Liver (tissue), 9 donors: Measurements from ENCODE around the gene GFRA4. TPM values are rescaled to one million over a fixed set of nuclear protein-coding genes. Genes with fewer than 3 reads are reported as not detected.

Source experiments
- DNase-seq: peaks from one replicate; pipeline ENCODE4 v3.0.0-alpha.2; 2017; ENCODE audit warnings: low spot score
- H3K27ac ChIP-seq, 2 donors: one replicate each; pipeline ENCODE4 v1.7.0; 2013; ENCODE audit warnings: inconsistent platforms in 2 of 2, low read length in 2 of 2, control low read depth in 1 of 2, low read depth in 1 of 2, mild to moderate bottlenecking in 1 of 2
- H3K27me3 ChIP-seq, 4 donors: one replicate each; pipeline versions ENCODE4 v1.6.1 to v1.7.0; 2013; ENCODE audit warnings: low read length in 3 of 4, inconsistent platforms in 1 of 4, mild to moderate bottlenecking in 1 of 4, moderate library complexity in 1 of 4; ENCODE audit not compliant: control insufficient read depth in 4 of 4, insufficient read depth in 4 of 4
- H3K36me3 ChIP-seq, 4 donors: one replicate each; pipeline versions ENCODE4 v1.6.1 to v1.7.0; 2013; ENCODE audit warnings: low read length in 3 of 4, mild to moderate bottlenecking in 3 of 4, low read depth in 1 of 4, moderate library complexity in 1 of 4; ENCODE audit not compliant: control insufficient read depth in 4 of 4, insufficient read depth in 3 of 4
- H3K4me1 ChIP-seq, 4 donors: one replicate each; pipeline versions ENCODE4 v1.6.1 to v1.7.0; 2013; ENCODE audit warnings: low read length in 3 of 4, mild to moderate bottlenecking in 3 of 4, moderate library complexity in 1 of 4; ENCODE audit not compliant: control insufficient read depth in 4 of 4, insufficient read depth in 4 of 4
- H3K4me3 ChIP-seq, 3 donors: one replicate each; pipeline versions ENCODE4 v1.6.1 to v1.7.0; 2013; ENCODE audit warnings: low read length in 3 of 3, control low read depth in 1 of 3, low read depth in 1 of 3, mild to moderate bottlenecking in 1 of 3
- H3K9ac ChIP-seq, 2 donors: one replicate each; pipeline ENCODE4 v1.7.0; 2013; ENCODE audit warnings: low read length in 2 of 2, mild to moderate bottlenecking in 2 of 2, moderate library complexity in 2 of 2, control low read depth in 1 of 2, low read depth in 1 of 2
- H3K9me3 ChIP-seq, 4 donors: one replicate each; pipeline versions ENCODE4 v1.6.1 to v1.7.0; 2013; ENCODE audit warnings: low read length in 3 of 4; ENCODE audit not compliant: control insufficient read depth in 4 of 4
- FOXA1 ChIP-seq: IDR thresholded peaks from 2 replicates; pipeline ENCODE4 v1.6.1; 2016; ENCODE audit warnings: antibody characterized with exemption
- FOXA2 ChIP-seq: IDR thresholded peaks from 2 replicates; pipeline ENCODE4 v1.6.1; 2016; ENCODE audit warnings: antibody characterized with exemption
- GABPA ChIP-seq, 2 donors: IDR thresholded peaks in 1 of 2; conservative IDR thresholded peaks in 1 of 2; 2 replicates each; pipeline ENCODE4 v1.6.1; 2016; ENCODE audit warnings: antibody characterized with exemption in 2 of 2, mild to moderate bottlenecking in 1 of 2, moderate library complexity in 1 of 2
- HNF4A ChIP-seq, 2 donors: conservative IDR thresholded peaks; 2 replicates each; pipeline ENCODE4 v1.6.1; 2016; ENCODE audit warnings: antibody characterized with exemption in 2 of 2, mild to moderate bottlenecking in 2 of 2
- JUND ChIP-seq, 2 donors: IDR thresholded peaks; 2 replicates each; pipeline ENCODE4 v1.6.1; 2016; ENCODE audit warnings: antibody characterized with exemption in 2 of 2
- NR2F2 ChIP-seq: IDR thresholded peaks from 2 replicates; pipeline ENCODE4 v1.6.1; 2016; ENCODE audit warnings: antibody characterized with exemption
- RAD21 ChIP-seq, 2 donors: IDR thresholded peaks; 2 replicates each; pipeline ENCODE4 v1.6.1; 2016; ENCODE audit warnings: antibody characterized with exemption in 2 of 2, mild to moderate bottlenecking in 2 of 2
- RXRA ChIP-seq, 2 donors: IDR thresholded peaks; 2 replicates each; pipeline ENCODE4 v1.6.1; 2017 to 2018; ENCODE audit warnings: antibody characterized with exemption in 2 of 2, mild to moderate bottlenecking in 1 of 2
- SP1 ChIP-seq: IDR thresholded peaks from 2 replicates; pipeline ENCODE4 v1.6.1; 2018; ENCODE audit warnings: antibody characterized with exemption, mild to moderate bottlenecking
- TAF1 ChIP-seq: conservative IDR thresholded peaks from 2 replicates; pipeline ENCODE4 v1.6.1; 2016; ENCODE audit warnings: antibody characterized with exemption, mild to moderate bottlenecking
- YY1 ChIP-seq: IDR thresholded peaks from 2 replicates; pipeline ENCODE4 v1.6.1; 2016; ENCODE audit warnings: antibody characterized with exemption, mild to moderate bottlenecking
- WGBS: extraction: QIAGEN DNeasy Blood & Tissue Kit; methylation state at CpG from one replicate; pipeline ENCODE4 v1.1.7; 2013; 5-methylcytosine and 5-hydroxymethylcytosine counted together
- polyA plus RNA-seq, 2 donors: library from polyadenylated mRNA; stranded (reverse) in 1 of 2; unstranded in 1 of 2; fragments of 200-250 nt in 1 of 2; fragments of >200 nt in 1 of 2; fragmentation: Nextera tagmentation in 1 of 2; extraction: Ambion mirVana in 1 of 2; gene quantifications; one replicate each; pipeline versions ENCODE4 v1.2.1 to v1.2.3, GENCODE V29; 2013 to 2015
- total RNA-seq, 2 donors: library from RNA; depleted of rRNA; stranded (reverse); fragments of >200 nt; gene quantifications; one replicate each; pipeline ENCODE4 v1.2.3, GENCODE V29; 2014
- TF ChIP-seq, protein P1 (sequence below): fragments of 150-350 bp; IDR thresholded peaks from 2 replicates; pipeline ENCODE4 v1.5.1; 2017; ENCODE audit warnings: improper control_type of control experiment, low read depth, low read length; ENCODE audit not compliant: missing input control
- TF ChIP-seq, protein P2 (sequence below): IDR thresholded peaks from 2 replicates; pipeline ENCODE4 v1.6.1; 2016; ENCODE audit warnings: antibody characterized with exemption
- TF ChIP-seq, protein P3 (sequence below): IDR thresholded peaks from 2 replicates; pipeline ENCODE4 v1.6.1; 2016; ENCODE audit warnings: antibody characterized with exemption
- TF ChIP-seq, protein P4 (sequence below): IDR thresholded peaks from 2 replicates; pipeline ENCODE4 v1.6.1; 2016; ENCODE audit warnings: antibody characterized with exemption, mild to moderate bottlenecking
- TF ChIP-seq, protein P5 (sequence below): IDR thresholded peaks from 2 replicates; pipeline ENCODE4 v1.6.1; 2016; ENCODE audit warnings: antibody characterized with exemption
- donor health status: healthy.
- donor health status: healthy.
- donor health status: healthy.
- donor health status: healthy.
- donor health status: healthy.

Gene GFRA4
- total and polyA plus RNA-seq, 4 donors: not detected

DNA sequence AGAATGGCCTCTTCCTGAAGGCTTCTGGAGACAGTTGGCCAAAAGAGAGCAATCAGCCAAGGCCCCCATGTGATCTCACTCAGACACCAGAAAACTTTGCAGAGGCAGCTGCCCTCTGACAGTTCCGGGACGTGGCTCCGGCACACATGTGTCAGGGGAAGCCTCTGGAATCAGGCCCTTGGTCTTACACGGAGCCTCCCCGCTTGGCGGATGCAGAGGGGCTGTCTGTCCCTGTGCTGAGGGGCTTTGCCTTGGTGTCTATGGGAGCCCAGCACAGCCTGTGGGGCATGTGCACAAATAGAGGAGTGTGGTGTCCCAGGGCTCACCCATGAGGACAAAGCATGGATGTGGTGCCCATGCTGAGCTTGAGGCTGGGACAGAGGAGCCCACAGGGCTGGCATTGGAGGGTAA lies 35.4 kb upstream of the GFRA4 start:
- H3K27ac ChIP-seq: no peak overlapping the region
- no peaks in the 10 kb centered on the region for H3K36me3 ChIP-seq
- H3K27me3 ChIP-seq: no peaks in the 10 kb centered on the region
- 86% methylated on average over 6 of the region's 6 CpGs for WGBS
- peaks cover 0 to 3% (median 0%) of the 10 kb centered on the region in 4 donors for H3K9me3 ChIP-seq
- DNase-seq: no peak
- no peaks in the 10 kb centered on the region for H3K4me1 ChIP-seq
- H3K4me3 ChIP-seq: no peak overlapping the region
- TF ChIP-seq, protein P1, sequence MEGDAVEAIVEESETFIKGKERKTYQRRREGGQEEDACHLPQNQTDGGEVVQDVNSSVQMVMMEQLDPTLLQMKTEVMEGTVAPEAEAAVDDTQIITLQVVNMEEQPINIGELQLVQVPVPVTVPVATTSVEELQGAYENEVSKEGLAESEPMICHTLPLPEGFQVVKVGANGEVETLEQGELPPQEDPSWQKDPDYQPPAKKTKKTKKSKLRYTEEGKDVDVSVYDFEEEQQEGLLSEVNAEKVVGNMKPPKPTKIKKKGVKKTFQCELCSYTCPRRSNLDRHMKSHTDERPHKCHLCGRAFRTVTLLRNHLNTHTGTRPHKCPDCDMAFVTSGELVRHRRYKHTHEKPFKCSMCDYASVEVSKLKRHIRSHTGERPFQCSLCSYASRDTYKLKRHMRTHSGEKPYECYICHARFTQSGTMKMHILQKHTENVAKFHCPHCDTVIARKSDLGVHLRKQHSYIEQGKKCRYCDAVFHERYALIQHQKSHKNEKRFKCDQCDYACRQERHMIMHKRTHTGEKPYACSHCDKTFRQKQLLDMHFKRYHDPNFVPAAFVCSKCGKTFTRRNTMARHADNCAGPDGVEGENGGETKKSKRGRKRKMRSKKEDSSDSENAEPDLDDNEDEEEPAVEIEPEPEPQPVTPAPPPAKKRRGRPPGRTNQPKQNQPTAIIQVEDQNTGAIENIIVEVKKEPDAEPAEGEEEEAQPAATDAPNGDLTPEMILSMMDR: no peak
- TF ChIP-seq FOXA1 (no peak), FOXA2 (no peak), HNF4A (conservative IDR thresholded peaks at IDR 0.05) (no peak), RAD21 (IDR thresholded peaks at IDR 0.05) (no peak), SP1 (no peak), NR2F2 (no peak), RXRA (IDR thresholded peaks at IDR 0.05) (no peak), TAF1 (no peak), YY1 (no peak), JUND (IDR thresholded peaks at IDR 0.05) (no peak), GABPA (IDR thresholded peaks at IDR 0.05 in 1 of 2, conservative IDR thresholded peaks at IDR 0.05 in 1 of 2) (no peak)
- TF ChIP-seq, protein P2, sequence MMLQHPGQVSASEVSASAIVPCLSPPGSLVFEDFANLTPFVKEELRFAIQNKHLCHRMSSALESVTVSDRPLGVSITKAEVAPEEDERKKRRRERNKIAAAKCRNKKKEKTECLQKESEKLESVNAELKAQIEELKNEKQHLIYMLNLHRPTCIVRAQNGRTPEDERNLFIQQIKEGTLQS: no peak
- TF ChIP-seq, protein P3, sequence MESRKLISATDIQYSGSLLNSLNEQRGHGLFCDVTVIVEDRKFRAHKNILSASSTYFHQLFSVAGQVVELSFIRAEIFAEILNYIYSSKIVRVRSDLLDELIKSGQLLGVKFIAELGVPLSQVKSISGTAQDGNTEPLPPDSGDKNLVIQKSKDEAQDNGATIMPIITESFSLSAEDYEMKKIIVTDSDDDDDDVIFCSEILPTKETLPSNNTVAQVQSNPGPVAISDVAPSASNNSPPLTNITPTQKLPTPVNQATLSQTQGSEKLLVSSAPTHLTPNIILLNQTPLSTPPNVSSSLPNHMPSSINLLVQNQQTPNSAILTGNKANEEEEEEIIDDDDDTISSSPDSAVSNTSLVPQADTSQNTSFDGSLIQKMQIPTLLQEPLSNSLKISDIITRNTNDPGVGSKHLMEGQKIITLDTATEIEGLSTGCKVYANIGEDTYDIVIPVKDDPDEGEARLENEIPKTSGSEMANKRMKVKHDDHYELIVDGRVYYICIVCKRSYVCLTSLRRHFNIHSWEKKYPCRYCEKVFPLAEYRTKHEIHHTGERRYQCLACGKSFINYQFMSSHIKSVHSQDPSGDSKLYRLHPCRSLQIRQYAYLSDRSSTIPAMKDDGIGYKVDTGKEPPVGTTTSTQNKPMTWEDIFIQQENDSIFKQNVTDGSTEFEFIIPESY: no peak
- TF ChIP-seq, protein P4, sequence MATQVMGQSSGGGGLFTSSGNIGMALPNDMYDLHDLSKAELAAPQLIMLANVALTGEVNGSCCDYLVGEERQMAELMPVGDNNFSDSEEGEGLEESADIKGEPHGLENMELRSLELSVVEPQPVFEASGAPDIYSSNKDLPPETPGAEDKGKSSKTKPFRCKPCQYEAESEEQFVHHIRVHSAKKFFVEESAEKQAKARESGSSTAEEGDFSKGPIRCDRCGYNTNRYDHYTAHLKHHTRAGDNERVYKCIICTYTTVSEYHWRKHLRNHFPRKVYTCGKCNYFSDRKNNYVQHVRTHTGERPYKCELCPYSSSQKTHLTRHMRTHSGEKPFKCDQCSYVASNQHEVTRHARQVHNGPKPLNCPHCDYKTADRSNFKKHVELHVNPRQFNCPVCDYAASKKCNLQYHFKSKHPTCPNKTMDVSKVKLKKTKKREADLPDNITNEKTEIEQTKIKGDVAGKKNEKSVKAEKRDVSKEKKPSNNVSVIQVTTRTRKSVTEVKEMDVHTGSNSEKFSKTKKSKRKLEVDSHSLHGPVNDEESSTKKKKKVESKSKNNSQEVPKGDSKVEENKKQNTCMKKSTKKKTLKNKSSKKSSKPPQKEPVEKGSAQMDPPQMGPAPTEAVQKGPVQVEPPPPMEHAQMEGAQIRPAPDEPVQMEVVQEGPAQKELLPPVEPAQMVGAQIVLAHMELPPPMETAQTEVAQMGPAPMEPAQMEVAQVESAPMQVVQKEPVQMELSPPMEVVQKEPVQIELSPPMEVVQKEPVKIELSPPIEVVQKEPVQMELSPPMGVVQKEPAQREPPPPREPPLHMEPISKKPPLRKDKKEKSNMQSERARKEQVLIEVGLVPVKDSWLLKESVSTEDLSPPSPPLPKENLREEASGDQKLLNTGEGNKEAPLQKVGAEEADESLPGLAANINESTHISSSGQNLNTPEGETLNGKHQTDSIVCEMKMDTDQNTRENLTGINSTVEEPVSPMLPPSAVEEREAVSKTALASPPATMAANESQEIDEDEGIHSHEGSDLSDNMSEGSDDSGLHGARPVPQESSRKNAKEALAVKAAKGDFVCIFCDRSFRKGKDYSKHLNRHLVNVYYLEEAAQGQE: no peak
- TF ChIP-seq, protein P5, sequence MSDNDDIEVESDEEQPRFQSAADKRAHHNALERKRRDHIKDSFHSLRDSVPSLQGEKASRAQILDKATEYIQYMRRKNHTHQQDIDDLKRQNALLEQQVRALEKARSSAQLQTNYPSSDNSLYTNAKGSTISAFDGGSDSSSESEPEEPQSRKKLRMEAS: no peak
- H3K9ac ChIP-seq: no peak overlapping the region
